Stimulated activated CD4-positive, alpha-beta T cell treated with anti-CD3 and anti-CD28 coated beads, Interleukin-12 subunit alpha, Interleukin-12 subunit beta, amount 100 ng/mL, for 48 hours (primary cell): ENCODE measurements around the gene ADAMTS17.

Source experiments
- DNase-seq, 3 donors: peaks; one replicate each; pipeline ENCODE4 v3.0.0-alpha.2; 2020; ENCODE audit warnings: low read depth in 2 of 3, low spot score in 1 of 3

Gene ADAMTS17

GRCh38 chr15:100278596-100279380 is 63.0 kb downstream of the ADAMTS17 start:
- DNase-seq: no peak

- no peak for DNase-seq
These were observed 64.5 kb downstream of the ADAMTS17 start for GRCh38 chr15:100277087-100277855.

DNA sequence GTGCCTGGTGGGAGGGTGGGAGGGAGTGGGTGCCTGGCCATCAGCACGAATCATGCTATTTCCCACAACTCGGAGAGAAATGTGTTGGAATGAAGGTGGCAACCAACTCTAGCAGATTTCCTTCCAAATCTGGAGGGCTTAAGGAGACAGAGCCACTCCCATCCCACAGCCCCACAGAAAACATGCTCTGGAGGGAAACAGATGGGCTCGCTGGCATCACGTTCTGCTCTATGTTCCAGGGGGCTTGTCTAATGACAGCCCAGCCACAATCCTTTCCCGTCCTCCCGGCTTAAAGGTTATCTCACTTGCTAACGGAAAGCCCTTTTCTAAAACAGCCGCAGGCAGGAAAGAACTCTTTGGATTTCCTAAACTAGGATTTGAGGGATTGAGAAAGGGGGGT is 65.3 kb downstream of the ADAMTS17 start:
- DNase-seq: no peak

DNA sequence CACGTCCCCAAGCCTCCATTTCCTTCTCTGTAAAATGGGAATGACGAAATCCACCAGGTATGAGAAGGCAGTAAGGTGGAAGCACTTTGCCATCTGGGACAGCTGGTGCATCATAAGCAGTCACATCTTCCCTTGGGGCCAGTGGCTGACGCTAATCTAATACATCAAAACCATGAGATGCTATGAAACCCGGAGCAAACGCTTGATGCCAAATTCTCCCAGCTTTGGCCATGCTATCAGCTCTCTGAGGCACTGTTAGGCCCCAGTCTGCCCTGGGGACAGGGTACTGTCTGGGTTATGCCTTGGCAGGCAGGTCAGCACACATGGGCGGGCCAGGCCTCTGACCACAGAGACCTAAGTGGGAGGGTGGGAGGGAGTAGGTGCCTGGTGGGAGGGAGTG is 66.1 kb downstream of the ADAMTS17 start:
- no peak for DNase-seq

GRCh38 chr15:100269831-100270230 is 71.9 kb downstream of the ADAMTS17 start:
- no peak for DNase-seq

GRCh38 chr15:100266166-100266565 is 75.6 kb downstream of the ADAMTS17 start:
- no peak for DNase-seq

DNA sequence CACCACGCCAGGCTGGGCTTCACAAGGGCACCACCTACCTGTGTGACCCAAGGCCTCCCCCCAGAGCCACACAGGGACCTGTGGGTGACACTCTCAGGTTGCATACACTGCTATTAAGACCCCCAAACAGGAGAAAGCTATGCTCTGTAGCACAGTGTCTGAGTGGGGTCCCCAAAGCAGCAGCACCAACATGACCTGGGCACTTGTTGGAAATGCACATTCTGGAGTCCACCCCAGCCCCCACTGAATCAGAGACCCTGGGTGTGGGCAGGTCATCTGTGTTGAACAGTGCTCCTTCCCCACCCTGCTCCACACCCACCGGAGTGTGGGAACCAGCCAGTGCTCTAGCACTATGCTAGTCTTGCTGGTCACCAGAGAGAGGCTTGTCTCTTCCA is 76.1 kb downstream of the ADAMTS17 start:
- no peak for DNase-seq

GRCh38 chr15:100264994-100265640 is 76.7 kb downstream of the ADAMTS17 start:
- no peak for DNase-seq

GRCh38 chr15:100263721-100264455 is 77.9 kb downstream of the ADAMTS17 start:
- DNase-seq: no peak

GRCh38 chr15:100263031-100263430 is 78.7 kb downstream of the ADAMTS17 start:
- no peak for DNase-seq

GRCh38 chr15:100261302-100262240 is 80.2 kb downstream of the ADAMTS17 start:
- no peak for DNase-seq

- DNase-seq: no peak
These were observed 82.5 kb downstream of the ADAMTS17 start for GRCh38 chr15:100259266-100259665.

GRCh38 chr15:100256970-100257650 is 84.7 kb downstream of the ADAMTS17 start:
- no peak for DNase-seq

GRCh38 chr15:100256101-100256969 is 85.4 kb downstream of the ADAMTS17 start:
- DNase-seq: no peak

DNA sequence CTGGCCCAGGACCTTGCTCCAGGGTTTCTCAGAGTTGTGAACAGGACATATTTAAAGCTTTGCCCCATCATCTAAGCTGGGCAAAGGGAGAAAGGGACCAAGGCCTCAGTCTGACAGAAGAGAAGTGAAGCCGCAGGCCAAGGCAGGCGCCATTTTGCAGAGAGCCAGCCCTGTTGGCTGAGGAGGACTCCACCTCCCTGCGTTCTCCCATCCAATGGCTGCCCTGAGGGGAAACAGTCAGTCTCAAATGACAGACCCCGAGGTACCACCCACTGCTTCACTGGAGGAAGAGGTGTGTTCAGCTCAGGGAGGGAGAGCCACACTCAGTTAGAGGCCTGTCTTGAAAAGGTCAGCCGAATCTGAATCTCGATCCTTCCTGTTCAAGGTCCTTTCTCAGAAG is 86.1 kb downstream of the ADAMTS17 start:
- no peak for DNase-seq

GRCh38 chr15:100254691-100255090 is 87.1 kb downstream of the ADAMTS17 start:
- DNase-seq: no peak

- DNase-seq: no peak
These were observed 87.5 kb downstream of the ADAMTS17 start for GRCh38 chr15:100254285-100254684.

DNA sequence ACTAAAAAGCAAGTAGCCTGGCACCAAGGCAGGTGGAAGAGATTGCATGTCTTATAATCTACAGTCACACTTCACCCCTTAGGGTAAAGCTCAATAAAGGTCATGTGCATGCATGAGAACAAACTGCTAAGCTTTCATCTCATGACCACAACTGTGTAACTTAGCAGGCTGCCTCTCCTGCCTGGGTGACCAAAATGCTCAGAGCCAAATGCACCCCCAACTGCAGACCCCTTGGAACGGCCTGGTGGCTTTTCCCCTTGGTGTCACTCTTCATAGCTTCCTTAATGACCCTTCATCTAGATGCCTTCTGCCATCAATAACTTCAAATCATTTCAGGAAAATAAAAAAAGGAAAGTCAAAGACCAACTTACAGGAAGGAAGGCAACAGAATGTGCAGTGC is 88.1 kb downstream of the ADAMTS17 start:
- DNase-seq: no peak
